H9 (cell line): ENCODE results near the gene OSBPL9. TPM values are rescaled to one million over a fixed set of nuclear protein-coding genes. Genes with fewer than 3 reads are reported as not detected.

Source experiments
- DNase-seq: peaks from one replicate; pipeline ENCODE4 v3.0.0-alpha.2; 2017
- H2AFZ ChIP-seq: one replicate; pipeline ENCODE4 v1.6.1; 2013; ENCODE audit warnings: mild to moderate bottlenecking, low read length, control low read depth, moderate library complexity
- H2AK5ac ChIP-seq: 2 replicates; pipeline ENCODE4 v1.6.1; 2013; ENCODE audit warnings: low read length, control low read depth, mixed read lengths; ENCODE audit not compliant: insufficient read length
- H2BK120ac ChIP-seq: one replicate; pipeline ENCODE4 v1.6.1; 2013; ENCODE audit warnings: low read depth, mild to moderate bottlenecking, low read length, control low read depth, inconsistent platforms; ENCODE audit not compliant: poor library complexity, severe bottlenecking
- H2BK12ac ChIP-seq: 2 replicates; pipeline ENCODE4 v1.6.1; 2013; ENCODE audit warnings: low read length, control low read depth, mixed read lengths, low read depth; ENCODE audit not compliant: insufficient read length
- H2BK15ac ChIP-seq: 2 replicates; pipeline ENCODE4 v1.6.1; 2013; ENCODE audit warnings: low read depth, low read length, control low read depth
- H2BK20ac ChIP-seq: one replicate; pipeline ENCODE4 v1.6.1; 2013; ENCODE audit warnings: low read depth, mild to moderate bottlenecking, low read length, control low read depth, inconsistent platforms; ENCODE audit not compliant: poor library complexity, severe bottlenecking
- H2BK5ac ChIP-seq: 2 replicates; pipeline ENCODE4 v1.6.1; 2013; ENCODE audit warnings: low read length, control low read depth, mixed read lengths; ENCODE audit not compliant: insufficient read length
- H3K14ac ChIP-seq: 2 replicates; pipeline ENCODE4 v1.6.1; 2013; ENCODE audit warnings: low read length, control low read depth; ENCODE audit not compliant: insufficient read depth
- H3K18ac ChIP-seq: 2 replicates; pipeline ENCODE4 v1.6.1; 2013; ENCODE audit warnings: low read depth, mild to moderate bottlenecking, mixed read lengths, low read length, control low read depth; ENCODE audit not compliant: insufficient read length
- H3K23ac ChIP-seq: 2 replicates; pipeline ENCODE4 v1.6.1; 2013; ENCODE audit warnings: low read length, control low read depth, mixed read lengths, low read depth; ENCODE audit not compliant: insufficient read length
- H3K23me2 ChIP-seq: 2 replicates; pipeline ENCODE4 v1.6.1; 2013; ENCODE audit warnings: low read depth, mild to moderate bottlenecking, mixed read lengths, low read length, control low read depth; ENCODE audit not compliant: insufficient read length, poor library complexity, severe bottlenecking
- H3K27ac ChIP-seq: 2 replicates; pipeline ENCODE4 v1.5.1; 2013; ENCODE audit warnings: low read length, control low read depth, mixed read lengths, low read depth; ENCODE audit not compliant: insufficient read length
- H3K27me3 ChIP-seq: 2 replicates; pipeline ENCODE4 v1.6.1; 2013; ENCODE audit warnings: low read length, control low read depth, inconsistent platforms; ENCODE audit not compliant: insufficient read depth
- H3K4ac ChIP-seq: 2 replicates; pipeline ENCODE4 v1.6.1; 2013; ENCODE audit warnings: low read depth, mild to moderate bottlenecking, control low read depth, inconsistent platforms, low read length, moderate library complexity
- H3K4me1 ChIP-seq: 2 replicates; pipeline ENCODE4 v1.6.1; 2013; ENCODE audit warnings: low read length, control low read depth, inconsistent platforms; ENCODE audit not compliant: insufficient read depth
- H3K4me2 ChIP-seq: 2 replicates; pipeline ENCODE4 v1.6.1; 2013; ENCODE audit warnings: low read length, control low read depth, mixed read lengths; ENCODE audit not compliant: insufficient read length, insufficient read depth
- H3K56ac ChIP-seq: 2 replicates; pipeline ENCODE4 v1.6.1; 2013; ENCODE audit warnings: low read depth, mild to moderate bottlenecking, mixed read lengths, low read length, control low read depth; ENCODE audit not compliant: insufficient read length
- H3K79me1 ChIP-seq: 2 replicates; pipeline ENCODE4 v1.6.1; 2013; ENCODE audit warnings: low read depth, mild to moderate bottlenecking, moderate library complexity, low read length, control low read depth, inconsistent platforms; ENCODE audit not compliant: insufficient read depth, poor library complexity, severe bottlenecking
- H3K79me2 ChIP-seq: 2 replicates; pipeline ENCODE4 v1.6.1; 2013; ENCODE audit warnings: low read length, control low read depth, inconsistent platforms; ENCODE audit not compliant: insufficient read depth
- H3K9ac ChIP-seq: 2 replicates; pipeline ENCODE4 v1.6.1; 2013; ENCODE audit warnings: low read length, control low read depth, mixed read lengths; ENCODE audit not compliant: insufficient read length; ENCODE audit errors: extremely low read depth
- H3K9me3 ChIP-seq: one replicate; pipeline ENCODE4 v1.6.1; 2013; ENCODE audit warnings: low read depth, low read length, inconsistent platforms; ENCODE audit not compliant: control insufficient read depth
- H3T11ph ChIP-seq: one replicate; pipeline ENCODE4 v1.6.1; 2013; ENCODE audit warnings: mild to moderate bottlenecking, low read length, control low read depth, inconsistent platforms
- H4K20me1 ChIP-seq: one replicate; pipeline ENCODE4 v1.6.1; 2013; ENCODE audit not compliant: control insufficient read depth, insufficient read length, insufficient read depth
- H4K5ac ChIP-seq: 2 replicates; pipeline ENCODE4 v1.6.1; 2013; ENCODE audit warnings: low read depth, mild to moderate bottlenecking, mixed read lengths, low read length, control low read depth; ENCODE audit not compliant: insufficient read length
- H4K8ac ChIP-seq: replicated peaks from 2 replicates; pipeline ENCODE4 v1.6.1; 2013; ENCODE audit warnings: low read length, control low read depth, mixed read lengths, low read depth; ENCODE audit not compliant: insufficient read length
- H4K91ac ChIP-seq: 2 replicates; pipeline ENCODE4 v1.6.1; 2013; ENCODE audit warnings: low read depth, mild to moderate bottlenecking, moderate library complexity, mixed read lengths, low read length, control low read depth; ENCODE audit not compliant: insufficient read length
- H3K27ac Mint-ChIP-seq, 3 experiments: 2 replicates in 2 of 3; 3 replicates in 1 of 3; pipeline ENCODE4 v1.8.0; 2020 to 2021; ENCODE audit warnings: mixed read lengths in 3 of 3, mild to moderate bottlenecking in 1 of 3, moderate library complexity in 1 of 3
- H3K27me3 Mint-ChIP-seq: 2 replicates; pipeline ENCODE4 v1.8.0; 2021; ENCODE audit warnings: low read depth, mild to moderate bottlenecking, moderate library complexity, mixed read lengths
- H3K36me3 Mint-ChIP-seq, 3 experiments: 2 replicates in 2 of 3; 3 replicates in 1 of 3; pipeline ENCODE4 v1.8.0; 2020 to 2021; ENCODE audit warnings: low read depth in 3 of 3, mixed read lengths in 3 of 3; ENCODE audit not compliant: insufficient read depth in 1 of 3
- H3K4me1 Mint-ChIP-seq, 2 experiments: 2 replicates each; pipeline ENCODE4 v1.8.0; 2020; ENCODE audit warnings: mixed read lengths in 2 of 2
- H3K4me3 Mint-ChIP-seq, 2 experiments: 2 replicates in 1 of 2; 3 replicates in 1 of 2; pipeline ENCODE4 v1.8.0; 2020 to 2021; ENCODE audit warnings: mild to moderate bottlenecking in 2 of 2, mixed read lengths in 2 of 2, moderate library complexity in 1 of 2
- H3K9me3 Mint-ChIP-seq, 2 experiments: 2 replicates in 1 of 2; 3 replicates in 1 of 2; pipeline ENCODE4 v1.8.0; 2020; ENCODE audit warnings: mild to moderate bottlenecking in 2 of 2, mixed read lengths in 2 of 2, moderate library complexity in 1 of 2
- WGBS: extraction: QIAGEN DNeasy Blood & Tissue Kit; methylation state at CpG from one replicate; pipeline ENCODE4 v1.1.7; 2013; ENCODE audit warnings: missing lambda C conversion rate, low lambda C conversion rate, mixed read lengths; ENCODE audit not compliant: insufficient read length; ENCODE audit errors: extremely low coverage; 5-methylcytosine and 5-hydroxymethylcytosine counted together
- total RNA-seq: library from RNA; stranded (reverse); gene quantifications from 2 replicates; pipeline ENCODE4 v1.2.1, GENCODE V29; 2021
- TF ChIP-seq, protein P1 (sequence below): fragments of 200-600 bp; sonication (generic); conservative IDR thresholded peaks from 3 replicates; pipeline ENCODE4 v1.8.0; 2021; ENCODE audit warnings: antibody characterized with exemption, mild to moderate bottlenecking

OSBPL9 gene
- total RNA-seq, 1 experiment from 2014 or later: 76.7 TPM

- no peak overlapping the region for H3K4ac ChIP-seq
- H3T11ph ChIP-seq: no peak overlapping the region
- peaks cover 7% of the 10 kb centered on the region for H3K79me1 ChIP-seq
- no peaks in the 10 kb centered on the region for H3K9me3 ChIP-seq
- H3K23ac ChIP-seq: no peak overlapping the region
- Mint-ChIP-seq H3K36me3 (no peaks in the 10 kb centered on the region), H3K9me3 (no peaks in the 10 kb centered on the region; a peak in 1 of 5 replicates), H3K4me3 (no peak overlapping the region), H3K27ac (peak overlapping the region; percentile 31 to 94 (median 45); a peak in 5 of 7 replicates), H3K27me3 (no peaks in the 10 kb centered on the region), H3K4me1 (peaks cover 29 to 40% of the 10 kb centered on the region in 2 experiments)
- H3K56ac ChIP-seq: no peak overlapping the region
- DNase-seq: no peak
- no peak overlapping the region for H2AFZ ChIP-seq
- H2BK20ac ChIP-seq: no peak overlapping the region
- H2BK120ac ChIP-seq: no peak overlapping the region
- no CpG with 5 or more reads among the region's 7 CpGs for WGBS
- no peak overlapping the region for H2BK15ac ChIP-seq
- no peak overlapping the region for H3K4me2 ChIP-seq
- peak overlapping the region; percentile 8 for H3K9ac ChIP-seq
- H2BK12ac ChIP-seq: no peak overlapping the region
- no peaks in the 10 kb centered on the region for H4K20me1 ChIP-seq
- H4K91ac ChIP-seq: no peak overlapping the region
- H4K8ac ChIP-seq: no peak overlapping the region
- H3K27me3 ChIP-seq: no peaks in the 10 kb centered on the region
- H3K4me1 ChIP-seq: peaks cover 4% of the 10 kb centered on the region; the same call in 1 of the 2 replicates
- H3K18ac ChIP-seq: no peak overlapping the region
- no peak overlapping the region for H2AK5ac ChIP-seq
- no peak overlapping the region for H2BK5ac ChIP-seq
- H3K23me2 ChIP-seq: no peaks in the 10 kb centered on the region
- TF ChIP-seq, protein P1, sequence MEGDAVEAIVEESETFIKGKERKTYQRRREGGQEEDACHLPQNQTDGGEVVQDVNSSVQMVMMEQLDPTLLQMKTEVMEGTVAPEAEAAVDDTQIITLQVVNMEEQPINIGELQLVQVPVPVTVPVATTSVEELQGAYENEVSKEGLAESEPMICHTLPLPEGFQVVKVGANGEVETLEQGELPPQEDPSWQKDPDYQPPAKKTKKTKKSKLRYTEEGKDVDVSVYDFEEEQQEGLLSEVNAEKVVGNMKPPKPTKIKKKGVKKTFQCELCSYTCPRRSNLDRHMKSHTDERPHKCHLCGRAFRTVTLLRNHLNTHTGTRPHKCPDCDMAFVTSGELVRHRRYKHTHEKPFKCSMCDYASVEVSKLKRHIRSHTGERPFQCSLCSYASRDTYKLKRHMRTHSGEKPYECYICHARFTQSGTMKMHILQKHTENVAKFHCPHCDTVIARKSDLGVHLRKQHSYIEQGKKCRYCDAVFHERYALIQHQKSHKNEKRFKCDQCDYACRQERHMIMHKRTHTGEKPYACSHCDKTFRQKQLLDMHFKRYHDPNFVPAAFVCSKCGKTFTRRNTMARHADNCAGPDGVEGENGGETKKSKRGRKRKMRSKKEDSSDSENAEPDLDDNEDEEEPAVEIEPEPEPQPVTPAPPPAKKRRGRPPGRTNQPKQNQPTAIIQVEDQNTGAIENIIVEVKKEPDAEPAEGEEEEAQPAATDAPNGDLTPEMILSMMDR: no peak
- peaks cover 14% of the 10 kb centered on the region; the same call in 1 of the 2 replicates for H3K79me2 ChIP-seq
- H3K27ac ChIP-seq: no peak overlapping the region
- H3K14ac ChIP-seq: no peak overlapping the region
- H4K5ac ChIP-seq: peak overlapping the region; percentile 33
These were observed 118.2 kb downstream of the OSBPL9 start for GRCh38 chr1:51734896-51735745.
